Heart left ventricle (tissue), 13 donors: ENCODE results near the gene AFG3L2.

Experiments used
- POLR2A ChIP-seq, 2 donors: fragments of 450-650 bp; IDR thresholded peaks; one replicate each; pipeline ENCODE4 v1.6.1; 2017; ENCODE audit warnings: antibody characterized with exemption in 2 of 2, mild to moderate bottlenecking in 2 of 2, moderate library complexity in 2 of 2
- TF ChIP-seq, protein P1 (sequence below), 12 donors: fragments of 200-600 bp; sonication (generic) in 4 of 12; IDR thresholded peaks; one replicate each; pipeline versions ENCODE4 v1.5.0 to v1.8.0; 2018 to 2022; ENCODE audit warnings: antibody characterized with exemption in 12 of 12, mild to moderate bottlenecking in 5 of 12
- donor health status: ischemic (EF 13 %, LVEDD 7.1; RV severe dilation, severe dysfunction).
- donor health status: DM: no; HTN: yes; CAD: no.
- donor health status: DM: no; HTN: no; CAD: no.
- donor health status: ischemic (EF 25% LVEDD 6.9; RV normal size, moderate dysfunction).
- donor health status: ischemic (EF 25% LVEDD 5.7; RV mildly dilated, moderate dysfunction).
- donor health status: ischemic (EF 35%, LVEDD 5.7; RV mildly dilated, moderate dysfunction).
- donor health status: nonischemic (EF 11% LVEDD 7.7; RV severe dilation, severe dysfunction).
- donor health status: DM: yes; HTN: yes; CAD: no.
- donor health status: PGD.
- donor health status: ischemic (EF 29% LVEDD 5.4; RV normal size, mild dysfunction).
- donor health status: nonischemic (EF 23%, LVEDD 6.1; RV moderate dilation, normal function).

DNA sequence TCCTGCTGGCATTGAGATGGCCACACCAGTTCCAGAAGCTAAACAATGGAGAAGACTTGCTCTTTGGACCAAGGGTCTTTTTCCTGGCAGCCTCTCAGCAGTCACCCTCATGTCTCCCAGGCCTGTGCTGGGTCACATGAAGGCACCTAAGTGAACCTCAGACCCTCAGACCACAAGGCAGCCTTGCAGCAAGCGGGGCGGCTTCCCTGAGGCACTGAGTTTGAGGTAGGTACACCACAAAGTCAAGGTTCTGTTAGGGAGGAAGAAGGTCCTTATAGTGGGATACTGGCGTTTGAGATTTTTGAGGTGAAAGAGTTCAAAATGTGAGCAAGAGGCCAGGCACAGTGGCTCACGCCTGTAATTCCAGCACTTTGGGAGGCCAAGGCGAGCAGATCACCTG lies 22.2 kb upstream of the AFG3L2 start:
- TF ChIP-seq, protein P1, sequence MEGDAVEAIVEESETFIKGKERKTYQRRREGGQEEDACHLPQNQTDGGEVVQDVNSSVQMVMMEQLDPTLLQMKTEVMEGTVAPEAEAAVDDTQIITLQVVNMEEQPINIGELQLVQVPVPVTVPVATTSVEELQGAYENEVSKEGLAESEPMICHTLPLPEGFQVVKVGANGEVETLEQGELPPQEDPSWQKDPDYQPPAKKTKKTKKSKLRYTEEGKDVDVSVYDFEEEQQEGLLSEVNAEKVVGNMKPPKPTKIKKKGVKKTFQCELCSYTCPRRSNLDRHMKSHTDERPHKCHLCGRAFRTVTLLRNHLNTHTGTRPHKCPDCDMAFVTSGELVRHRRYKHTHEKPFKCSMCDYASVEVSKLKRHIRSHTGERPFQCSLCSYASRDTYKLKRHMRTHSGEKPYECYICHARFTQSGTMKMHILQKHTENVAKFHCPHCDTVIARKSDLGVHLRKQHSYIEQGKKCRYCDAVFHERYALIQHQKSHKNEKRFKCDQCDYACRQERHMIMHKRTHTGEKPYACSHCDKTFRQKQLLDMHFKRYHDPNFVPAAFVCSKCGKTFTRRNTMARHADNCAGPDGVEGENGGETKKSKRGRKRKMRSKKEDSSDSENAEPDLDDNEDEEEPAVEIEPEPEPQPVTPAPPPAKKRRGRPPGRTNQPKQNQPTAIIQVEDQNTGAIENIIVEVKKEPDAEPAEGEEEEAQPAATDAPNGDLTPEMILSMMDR (IDR thresholded peaks at IDR 0.05) = no peak
- TF ChIP-seq POLR2A (IDR thresholded peaks at IDR 0.05) = no peak
